ENCODE results near the gene KLHDC3. TPM values are rescaled to one million over a fixed set of nuclear protein-coding genes. Genes with fewer than 3 reads are reported as not detected.

Gene KLHDC3
- total and polyA plus RNA-seq, 2 of the 13 experiments (the other 11 are each of a cell fraction or from before 2014, with no cell fraction given): 78.3 to 91.5 TPM

DNA sequence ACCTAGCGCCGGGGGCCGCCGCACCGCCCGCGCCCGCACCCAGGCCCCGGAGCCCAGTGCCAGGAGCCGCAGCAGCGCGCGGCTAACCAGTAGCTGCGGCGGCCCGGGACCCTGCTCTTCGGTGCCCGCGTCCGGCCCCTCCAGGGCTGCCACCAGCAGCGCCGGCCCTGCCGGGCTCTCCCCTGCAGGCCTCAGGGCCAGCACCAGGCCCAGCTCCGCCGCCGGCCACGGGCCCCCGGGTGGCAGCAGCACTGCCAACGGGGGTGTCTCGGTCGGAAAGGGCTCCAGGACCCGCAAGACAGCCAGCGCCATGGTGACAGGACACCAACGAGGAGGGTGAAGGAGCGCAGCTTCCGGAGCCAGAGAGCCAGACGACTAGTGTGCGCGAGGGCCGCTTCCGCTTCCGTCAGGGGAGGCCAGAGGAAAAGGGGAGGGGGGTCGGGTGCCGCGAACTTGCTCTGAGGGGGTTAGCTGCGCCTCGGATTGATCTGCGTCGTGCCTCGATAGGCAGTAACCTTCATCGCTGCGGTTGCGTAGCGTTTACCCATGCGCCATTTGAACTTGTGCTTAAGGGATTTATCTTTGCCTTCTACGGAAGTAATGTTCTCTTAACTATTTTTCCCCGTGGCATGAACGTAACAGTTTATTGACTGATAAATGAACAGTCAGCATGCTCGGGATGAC, 35.1 kb upstream of the KLHDC3 start, which contains the start of gene PEX6 (continued):
- TF ChIP-seq, protein P1, sequence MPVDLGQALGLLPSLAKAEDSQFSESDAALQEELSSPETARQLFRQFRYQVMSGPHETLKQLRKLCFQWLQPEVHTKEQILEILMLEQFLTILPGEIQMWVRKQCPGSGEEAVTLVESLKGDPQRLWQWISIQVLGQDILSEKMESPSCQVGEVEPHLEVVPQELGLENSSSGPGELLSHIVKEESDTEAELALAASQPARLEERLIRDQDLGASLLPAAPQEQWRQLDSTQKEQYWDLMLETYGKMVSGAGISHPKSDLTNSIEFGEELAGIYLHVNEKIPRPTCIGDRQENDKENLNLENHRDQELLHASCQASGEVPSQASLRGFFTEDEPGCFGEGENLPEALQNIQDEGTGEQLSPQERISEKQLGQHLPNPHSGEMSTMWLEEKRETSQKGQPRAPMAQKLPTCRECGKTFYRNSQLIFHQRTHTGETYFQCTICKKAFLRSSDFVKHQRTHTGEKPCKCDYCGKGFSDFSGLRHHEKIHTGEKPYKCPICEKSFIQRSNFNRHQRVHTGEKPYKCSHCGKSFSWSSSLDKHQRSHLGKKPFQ (CRISPR knock-in tag; IDR thresholded peaks at IDR 0.05; ENCODE audit: insufficient replicate concordance): no peak
- TF ChIP-seq YEATS4 (CRISPR knock-in tag; IDR thresholded peaks at IDR 0.05; ENCODE audit: borderline replicate concordance) (peak; percentile 46; the same call in 1 of the 2 replicates), HMG20A (CRISPR knock-in tag; IDR thresholded peaks at IDR 0.05; ENCODE audit: borderline replicate concordance) (no peak; the same call in 1 of the 2 replicates), RERE (CRISPR knock-in tag; IDR thresholded peaks at IDR 0.05; ENCODE audit: low read depth) (no peak), MXD4 (CRISPR knock-in tag; IDR thresholded peaks at IDR 0.05) (peak; percentile 78), MAF1 (CRISPR knock-in tag; IDR thresholded peaks at IDR 0.05; ENCODE audit: borderline replicate concordance) (no peak), SP2 (CRISPR knock-in tag; IDR thresholded peaks at IDR 0.05) (peak; percentile 56), ZNF614 (CRISPR knock-in tag; IDR thresholded peaks at IDR 0.05; ENCODE audit: borderline replicate concordance) (peak; percentile 96; the same call in 1 of the 2 replicates), ZNF576 (CRISPR knock-in tag; IDR thresholded peaks at IDR 0.05) (no peak), ASH2L (IDR thresholded peaks at IDR 0.05; ENCODE audit: insufficient read length, low read depth, low read length) (peak; percentile 76), RNF2 (conservative IDR thresholded peaks at IDR 0.05; ENCODE audit: low read depth) (0 out of 2 replicates have a peak, but pooled peaks have one; percentile 30), ZNF432 (CRISPR knock-in tag; IDR thresholded peaks at IDR 0.05; ENCODE audit: borderline replicate concordance) (no peak), ZNF883 (CRISPR knock-in tag; IDR thresholded peaks at IDR 0.05; ENCODE audit: not compliant biosample characterization) (peak; percentile 86), PTBP1 (IDR thresholded peaks at IDR 0.05; ENCODE audit: low read depth, low read length, poor library complexity, severe bottlenecking) (no peak), CHCHD3 (CRISPR knock-in tag; IDR thresholded peaks at IDR 0.05) (no peak; the same call in 1 of the 2 replicates), DNMT3B (CRISPR knock-in tag; conservative IDR thresholded peaks at IDR 0.05) (no peak), ZFP36L2 (CRISPR knock-in tag; IDR thresholded peaks at IDR 0.05) (0 out of 2 replicates have a peak, but pooled peaks have one; percentile 57), BRD4 (CRISPR knock-in tag; IDR thresholded peaks at IDR 0.05) (no peak), ZFP41 (CRISPR knock-in tag; IDR thresholded peaks at IDR 0.05; ENCODE audit: borderline replicate concordance) (no peak), CHD2 (IDR thresholded peaks at IDR 0.05; ENCODE audit: low read depth, low read length) (no peak)
- TF ChIP-seq, protein P2, sequence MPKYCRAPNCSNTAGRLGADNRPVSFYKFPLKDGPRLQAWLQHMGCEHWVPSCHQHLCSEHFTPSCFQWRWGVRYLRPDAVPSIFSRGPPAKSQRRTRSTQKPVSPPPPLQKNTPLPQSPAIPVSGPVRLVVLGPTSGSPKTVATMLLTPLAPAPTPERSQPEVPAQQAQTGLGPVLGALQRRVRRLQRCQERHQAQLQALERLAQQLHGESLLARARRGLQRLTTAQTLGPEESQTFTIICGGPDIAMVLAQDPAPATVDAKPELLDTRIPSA (CRISPR knock-in tag; IDR thresholded peaks at IDR 0.05; ENCODE audit: borderline replicate concordance): 0 out of 2 replicates have a peak, but pooled peaks have one; percentile 74
